Measurements from ENCODE around the gene THAP12.

THAP12 gene

GRCh38 chr11:76376746-76377558 lies 4.0 kb downstream of the THAP12 start:
- H3K36me3 ChIP-seq (ENCODE audit: insufficient read depth, low read length), result no peaks in the 10 kb centered on the region
- H3K4me1 ChIP-seq (ENCODE audit: insufficient read depth, low read length), result peaks cover 16% of the 10 kb centered on the region
- no peak overlapping the region for H3K27ac ChIP-seq (ENCODE audit: low read depth, low read length)
- no peaks in the 10 kb centered on the region for H3K9me3 ChIP-seq (ENCODE audit: low read length)
- H3K27me3 ChIP-seq (ENCODE audit: control insufficient read depth in 1 of 2, insufficient read depth in 2 of 2, low read length in 2 of 2), result no peaks in the 10 kb centered on the region
- no peak overlapping the region for H3K9ac ChIP-seq (ENCODE audit: low read length)
- H3K4me3 ChIP-seq (ENCODE audit: low read depth in 1 of 2, low read length in 2 of 2), result no peak overlapping the region

GRCh38 chr11:76371170-76371569 lies 9.8 kb downstream of the THAP12 start:
- Histone ChIP-seq H3K4me3 (ENCODE audit: low read depth in 1 of 2, low read length in 2 of 2) (no peak overlapping the region), H3K4me1 (ENCODE audit: insufficient read depth, low read length) (peaks cover 6% of the 10 kb centered on the region), H3K27me3 (ENCODE audit: control insufficient read depth in 1 of 2, insufficient read depth in 2 of 2, low read length in 2 of 2) (no peaks in the 10 kb centered on the region), H3K36me3 (ENCODE audit: insufficient read depth, low read length) (no peaks in the 10 kb centered on the region), H3K9ac (ENCODE audit: low read length) (no peak overlapping the region), H3K27ac (ENCODE audit: low read depth, low read length) (no peak overlapping the region), H3K9me3 (ENCODE audit: low read length) (no peaks in the 10 kb centered on the region)

GRCh38 chr11:76369406-76369805 lies 11.5 kb downstream of the THAP12 start:
- Histone ChIP-seq H3K9me3 (ENCODE audit: low read length) (no peaks in the 10 kb centered on the region), H3K27ac (ENCODE audit: low read depth, low read length) (no peak overlapping the region), H3K9ac (ENCODE audit: low read length) (no peak overlapping the region), H3K36me3 (ENCODE audit: insufficient read depth, low read length) (no peaks in the 10 kb centered on the region), H3K4me3 (ENCODE audit: low read depth in 1 of 2, low read length in 2 of 2) (no peak overlapping the region), H3K27me3 (ENCODE audit: control insufficient read depth in 1 of 2, insufficient read depth in 2 of 2, low read length in 2 of 2) (no peaks in the 10 kb centered on the region), H3K4me1 (ENCODE audit: insufficient read depth, low read length) (peaks cover 6% of the 10 kb centered on the region)

- Histone ChIP-seq H3K9ac (ENCODE audit: low read length) (no peak overlapping the region), H3K4me3 (ENCODE audit: low read depth in 1 of 2, low read length in 2 of 2) (no peak overlapping the region), H3K36me3 (ENCODE audit: insufficient read depth, low read length) (no peaks in the 10 kb centered on the region), H3K27me3 (ENCODE audit: control insufficient read depth in 1 of 2, insufficient read depth in 2 of 2, low read length in 2 of 2) (no peaks in the 10 kb centered on the region), H3K27ac (ENCODE audit: low read depth, low read length) (no peak overlapping the region), H3K4me1 (ENCODE audit: insufficient read depth, low read length) (peaks cover 6% of the 10 kb centered on the region), H3K9me3 (ENCODE audit: low read length) (no peaks in the 10 kb centered on the region)
Observed at GRCh38 chr11:76368490-76368889, 12.4 kb downstream of the THAP12 start.

GRCh38 chr11:76365038-76365679 lies 15.8 kb downstream of the THAP12 start:
- Histone ChIP-seq H3K4me3 (ENCODE audit: low read depth in 1 of 2, low read length in 2 of 2) (no peak overlapping the region), H3K27me3 (ENCODE audit: control insufficient read depth in 1 of 2, insufficient read depth in 2 of 2, low read length in 2 of 2) (no peaks in the 10 kb centered on the region), H3K9ac (ENCODE audit: low read length) (no peak overlapping the region), H3K36me3 (ENCODE audit: insufficient read depth, low read length) (no peaks in the 10 kb centered on the region), H3K4me1 (ENCODE audit: insufficient read depth, low read length) (no peaks in the 10 kb centered on the region), H3K27ac (ENCODE audit: low read depth, low read length) (no peak overlapping the region), H3K9me3 (ENCODE audit: low read length) (no peaks in the 10 kb centered on the region)

- no peaks in the 10 kb centered on the region for H3K36me3 ChIP-seq (ENCODE audit: insufficient read depth, low read length)
- H3K27ac ChIP-seq (ENCODE audit: low read depth, low read length), result no peak overlapping the region
- H3K27me3 ChIP-seq (ENCODE audit: control insufficient read depth in 1 of 2, insufficient read depth in 2 of 2, low read length in 2 of 2), result no peaks in the 10 kb centered on the region
- no peaks in the 10 kb centered on the region for H3K9me3 ChIP-seq (ENCODE audit: low read length)
- H3K9ac ChIP-seq (ENCODE audit: low read length), result no peak overlapping the region
- H3K4me3 ChIP-seq (ENCODE audit: low read depth in 1 of 2, low read length in 2 of 2), result no peak overlapping the region
- H3K4me1 ChIP-seq (ENCODE audit: insufficient read depth, low read length), result no peaks in the 10 kb centered on the region
Observed at GRCh38 chr11:76362716-76363115, 18.2 kb downstream of the THAP12 start.

GRCh38 chr11:76361776-76362175 lies 19.2 kb downstream of the THAP12 start:
- no peaks in the 10 kb centered on the region for H3K9me3 ChIP-seq (ENCODE audit: low read length)
- H3K9ac ChIP-seq (ENCODE audit: low read length), result no peak overlapping the region
- H3K4me1 ChIP-seq (ENCODE audit: insufficient read depth, low read length), result no peaks in the 10 kb centered on the region
- no peak overlapping the region for H3K4me3 ChIP-seq (ENCODE audit: low read depth in 1 of 2, low read length in 2 of 2)
- no peak overlapping the region for H3K27ac ChIP-seq (ENCODE audit: low read depth, low read length)
- H3K27me3 ChIP-seq (ENCODE audit: control insufficient read depth in 1 of 2, insufficient read depth in 2 of 2, low read length in 2 of 2), result no peaks in the 10 kb centered on the region
- H3K36me3 ChIP-seq (ENCODE audit: insufficient read depth, low read length), result no peaks in the 10 kb centered on the region

- Histone ChIP-seq H3K27me3 (ENCODE audit: control insufficient read depth in 1 of 2, insufficient read depth in 2 of 2, low read length in 2 of 2) (no peaks in the 10 kb centered on the region), H3K4me3 (ENCODE audit: low read depth in 1 of 2, low read length in 2 of 2) (no peak overlapping the region), H3K9me3 (ENCODE audit: low read length) (no peaks in the 10 kb centered on the region), H3K27ac (ENCODE audit: low read depth, low read length) (no peak overlapping the region), H3K36me3 (ENCODE audit: insufficient read depth, low read length) (no peaks in the 10 kb centered on the region), H3K4me1 (ENCODE audit: insufficient read depth, low read length) (no peaks in the 10 kb centered on the region), H3K9ac (ENCODE audit: low read length) (no peak overlapping the region)
Observed at GRCh38 chr11:76361374-76361773, 19.6 kb downstream of the THAP12 start.

- Histone ChIP-seq H3K9ac (ENCODE audit: low read length) (no peak overlapping the region), H3K9me3 (ENCODE audit: low read length) (no peaks in the 10 kb centered on the region), H3K27ac (ENCODE audit: low read depth, low read length) (no peak overlapping the region), H3K4me1 (ENCODE audit: insufficient read depth, low read length) (no peaks in the 10 kb centered on the region), H3K36me3 (ENCODE audit: insufficient read depth, low read length) (peaks cover 26% of the 10 kb centered on the region), H3K27me3 (ENCODE audit: control insufficient read depth in 1 of 2, insufficient read depth in 2 of 2, low read length in 2 of 2) (no peaks in the 10 kb centered on the region), H3K4me3 (ENCODE audit: low read depth in 1 of 2, low read length in 2 of 2) (no peak overlapping the region)
Observed at GRCh38 chr11:76355172-76355571, 25.8 kb downstream of the THAP12 start.

GRCh38 chr11:76348348-76348747 lies 32.6 kb downstream of the THAP12 start:
- no peak overlapping the region for H3K27ac ChIP-seq (ENCODE audit: low read depth, low read length)
- no peaks in the 10 kb centered on the region for H3K27me3 ChIP-seq (ENCODE audit: control insufficient read depth in 1 of 2, insufficient read depth in 2 of 2, low read length in 2 of 2)
- H3K9me3 ChIP-seq (ENCODE audit: low read length), result no peaks in the 10 kb centered on the region
- no peak overlapping the region for H3K9ac ChIP-seq (ENCODE audit: low read length)
- no peak overlapping the region for H3K4me3 ChIP-seq (ENCODE audit: low read depth in 1 of 2, low read length in 2 of 2)
- peaks cover 11% of the 10 kb centered on the region for H3K4me1 ChIP-seq (ENCODE audit: insufficient read depth, low read length)
- peaks cover 22% of the 10 kb centered on the region for H3K36me3 ChIP-seq (ENCODE audit: insufficient read depth, low read length)

- H3K27me3 ChIP-seq (ENCODE audit: control insufficient read depth in 1 of 2, insufficient read depth in 2 of 2, low read length in 2 of 2), result no peaks in the 10 kb centered on the region
- no peak overlapping the region for H3K27ac ChIP-seq (ENCODE audit: low read depth, low read length)
- H3K4me3 ChIP-seq (ENCODE audit: low read depth in 1 of 2, low read length in 2 of 2), result no peak overlapping the region
- H3K36me3 ChIP-seq (ENCODE audit: insufficient read depth, low read length), result peaks cover 14% of the 10 kb centered on the region
- H3K9me3 ChIP-seq (ENCODE audit: low read length), result no peaks in the 10 kb centered on the region
- peaks cover 11% of the 10 kb centered on the region for H3K4me1 ChIP-seq (ENCODE audit: insufficient read depth, low read length)
- H3K9ac ChIP-seq (ENCODE audit: low read length), result no peak overlapping the region
Observed at GRCh38 chr11:76347466-76347865, 33.5 kb downstream of the THAP12 start.

GRCh38 chr11:76339221-76339620 lies 41.7 kb downstream of the THAP12 start:
- Histone ChIP-seq H3K9me3 (ENCODE audit: low read length) (no peaks in the 10 kb centered on the region), H3K9ac (ENCODE audit: low read length) (no peak overlapping the region), H3K27ac (ENCODE audit: low read depth, low read length) (no peak overlapping the region), H3K4me1 (ENCODE audit: insufficient read depth, low read length) (peaks cover 7% of the 10 kb centered on the region), H3K27me3 (ENCODE audit: control insufficient read depth in 1 of 2, insufficient read depth in 2 of 2, low read length in 2 of 2) (no peaks in the 10 kb centered on the region), H3K4me3 (ENCODE audit: low read depth in 1 of 2, low read length in 2 of 2) (no peak overlapping the region), H3K36me3 (ENCODE audit: insufficient read depth, low read length) (no peaks in the 10 kb centered on the region)
